CD4-positive, alpha-beta T cell treated with Interferon alpha-2 for 1 hour (primary cell): Measurements from ENCODE around the gene AGAP1.
"Not testable (repeated sequence)": the region's sequence is repeated elsewhere in the genome, so short reads cannot be mapped to it uniquely, and the experiment has no call there.

Source experiments
- DNase-seq, 2 donors: peaks; one replicate each; pipeline ENCODE4 v3.0.0-alpha.2; 2020 to 2022

The AGAP1 gene

GRCh38 chr2:236056141-236056540 lies 562.3 kb downstream of the AGAP1 start:
- DNase-seq: no peak

GRCh38 chr2:236057375-236057774 lies 563.5 kb downstream of the AGAP1 start:
- DNase-seq: no peak

GRCh38 chr2:236061497-236061896 lies 567.7 kb downstream of the AGAP1 start:
- DNase-seq: no peak

- DNase-seq: no peak
Measured at GRCh38 chr2:236061899-236062298, 568.1 kb downstream of the AGAP1 start.

- not testable (repeated sequence) for DNase-seq
Measured at GRCh38 chr2:236062806-236063205, 569.0 kb downstream of the AGAP1 start.

- DNase-seq: no peak
Measured at GRCh38 chr2:236063994-236064393, 570.2 kb downstream of the AGAP1 start.

- no peak for DNase-seq
Measured at GRCh38 chr2:236065314-236066160, 571.7 kb downstream of the AGAP1 start.

- DNase-seq: no peak
Measured at GRCh38 chr2:236070236-236070635, 576.4 kb downstream of the AGAP1 start.

- no peak for DNase-seq
Measured at GRCh38 chr2:236073246-236073645, 579.4 kb downstream of the AGAP1 start.

- DNase-seq: no peak
Measured at GRCh38 chr2:236073867-236074655, 580.2 kb downstream of the AGAP1 start.

- DNase-seq: no peak
Measured at GRCh38 chr2:236075802-236076201, 582.0 kb downstream of the AGAP1 start.

- no peak for DNase-seq
Measured at GRCh38 chr2:236078297-236079255, 584.7 kb downstream of the AGAP1 start.

- DNase-seq: no peak
Measured at GRCh38 chr2:236080412-236080811, 586.6 kb downstream of the AGAP1 start.

GRCh38 chr2:236081171-236081570 lies 587.3 kb downstream of the AGAP1 start:
- no peak for DNase-seq

- no peak for DNase-seq
Measured at GRCh38 chr2:236082061-236082460, 588.2 kb downstream of the AGAP1 start.

GRCh38 chr2:236083934-236084333 lies 590.1 kb downstream of the AGAP1 start:
- DNase-seq: no peak

GRCh38 chr2:236085211-236085610 lies 591.4 kb downstream of the AGAP1 start:
- DNase-seq: no peak

- no peak for DNase-seq
Measured at GRCh38 chr2:236085647-236086046, 591.8 kb downstream of the AGAP1 start.

GRCh38 chr2:236086403-236086970 lies 592.6 kb downstream of the AGAP1 start:
- DNase-seq: no peak

- no peak for DNase-seq
Measured at GRCh38 chr2:236086971-236087465, 593.2 kb downstream of the AGAP1 start.

GRCh38 chr2:236088368-236089057 lies 594.7 kb downstream of the AGAP1 start:
- no peak for DNase-seq
